Measurements from ENCODE around the gene VAC14.

Gene VAC14

GRCh38 chr16:70779361-70779760, 21.6 kb downstream of the VAC14 start:
- Histone ChIP-seq H3K36me3 (ENCODE audit: insufficient read depth, low read length) (peaks cover 56% of the 10 kb centered on the region), H3K4me1 (ENCODE audit: insufficient read depth, low read length) (no peaks in the 10 kb centered on the region), H2AFZ (ENCODE audit: low read depth, low read length) (no peak overlapping the region), H3K9me3 (ENCODE audit: low read length) (peaks cover 9% of the 10 kb centered on the region), H3K27me3 (ENCODE audit: insufficient read depth, low read length) (no peaks in the 10 kb centered on the region), H3K4me3 (ENCODE audit: low read length) (no peak overlapping the region)

- no peak overlapping the region for H3K4me3 ChIP-seq (ENCODE audit: low read length)
- no peaks in the 10 kb centered on the region for H3K27me3 ChIP-seq (ENCODE audit: insufficient read depth, low read length)
- H3K4me1 ChIP-seq (ENCODE audit: insufficient read depth, low read length): no peaks in the 10 kb centered on the region
- H3K36me3 ChIP-seq (ENCODE audit: insufficient read depth, low read length): peaks cover 52% of the 10 kb centered on the region
- H3K9me3 ChIP-seq (ENCODE audit: low read length): peaks cover 9% of the 10 kb centered on the region
- no peak overlapping the region for H2AFZ ChIP-seq (ENCODE audit: low read depth, low read length)
These were observed 22.1 kb downstream of the VAC14 start for GRCh38 chr16:70778901-70779309.

- Histone ChIP-seq H3K9me3 (ENCODE audit: low read length) (peaks cover 9% of the 10 kb centered on the region), H3K36me3 (ENCODE audit: insufficient read depth, low read length) (peaks cover 44% of the 10 kb centered on the region), H3K4me3 (ENCODE audit: low read length) (no peak overlapping the region), H2AFZ (ENCODE audit: low read depth, low read length) (no peak overlapping the region), H3K4me1 (ENCODE audit: insufficient read depth, low read length) (no peaks in the 10 kb centered on the region), H3K27me3 (ENCODE audit: insufficient read depth, low read length) (no peaks in the 10 kb centered on the region)
These were observed 23.0 kb downstream of the VAC14 start for GRCh38 chr16:70777973-70778406.

GRCh38 chr16:70777496-70777895, 23.5 kb downstream of the VAC14 start:
- H3K36me3 ChIP-seq (ENCODE audit: insufficient read depth, low read length): peaks cover 44% of the 10 kb centered on the region
- no peak overlapping the region for H3K4me3 ChIP-seq (ENCODE audit: low read length)
- H3K4me1 ChIP-seq (ENCODE audit: insufficient read depth, low read length): no peaks in the 10 kb centered on the region
- H2AFZ ChIP-seq (ENCODE audit: low read depth, low read length): no peak overlapping the region
- H3K9me3 ChIP-seq (ENCODE audit: low read length): peaks cover 9% of the 10 kb centered on the region
- H3K27me3 ChIP-seq (ENCODE audit: insufficient read depth, low read length): no peaks in the 10 kb centered on the region

GRCh38 chr16:70775399-70775798, 25.6 kb downstream of the VAC14 start:
- H2AFZ ChIP-seq (ENCODE audit: low read depth, low read length): no peak overlapping the region
- H3K4me3 ChIP-seq (ENCODE audit: low read length): no peak overlapping the region
- no peaks in the 10 kb centered on the region for H3K4me1 ChIP-seq (ENCODE audit: insufficient read depth, low read length)
- no peaks in the 10 kb centered on the region for H3K27me3 ChIP-seq (ENCODE audit: insufficient read depth, low read length)
- H3K36me3 ChIP-seq (ENCODE audit: insufficient read depth, low read length): peaks cover 37% of the 10 kb centered on the region
- H3K9me3 ChIP-seq (ENCODE audit: low read length): no peaks in the 10 kb centered on the region

GRCh38 chr16:70774261-70774660, 26.7 kb downstream of the VAC14 start:
- Histone ChIP-seq H3K9me3 (ENCODE audit: low read length) (no peaks in the 10 kb centered on the region), H3K36me3 (ENCODE audit: insufficient read depth, low read length) (peaks cover 35% of the 10 kb centered on the region), H3K4me3 (ENCODE audit: low read length) (no peak overlapping the region), H3K4me1 (ENCODE audit: insufficient read depth, low read length) (no peaks in the 10 kb centered on the region), H3K27me3 (ENCODE audit: insufficient read depth, low read length) (no peaks in the 10 kb centered on the region), H2AFZ (ENCODE audit: low read depth, low read length) (no peak overlapping the region)

- H3K4me3 ChIP-seq (ENCODE audit: low read length): no peak overlapping the region
- no peaks in the 10 kb centered on the region for H3K4me1 ChIP-seq (ENCODE audit: insufficient read depth, low read length)
- peaks cover 28% of the 10 kb centered on the region for H3K36me3 ChIP-seq (ENCODE audit: insufficient read depth, low read length)
- no peak overlapping the region for H2AFZ ChIP-seq (ENCODE audit: low read depth, low read length)
- H3K9me3 ChIP-seq (ENCODE audit: low read length): no peaks in the 10 kb centered on the region
- H3K27me3 ChIP-seq (ENCODE audit: insufficient read depth, low read length): no peaks in the 10 kb centered on the region
These were observed 28.5 kb downstream of the VAC14 start for GRCh38 chr16:70772493-70772892.

GRCh38 chr16:70770626-70771552, 30.1 kb downstream of the VAC14 start:
- H3K9me3 ChIP-seq (ENCODE audit: low read length): no peaks in the 10 kb centered on the region
- H3K4me3 ChIP-seq (ENCODE audit: low read length): no peak overlapping the region
- H3K27me3 ChIP-seq (ENCODE audit: insufficient read depth, low read length): no peaks in the 10 kb centered on the region
- H2AFZ ChIP-seq (ENCODE audit: low read depth, low read length): no peak overlapping the region
- H3K36me3 ChIP-seq (ENCODE audit: insufficient read depth, low read length): peaks cover 30% of the 10 kb centered on the region
- H3K4me1 ChIP-seq (ENCODE audit: insufficient read depth, low read length): no peaks in the 10 kb centered on the region

GRCh38 chr16:70770291-70770625, 30.7 kb downstream of the VAC14 start:
- Histone ChIP-seq H2AFZ (ENCODE audit: low read depth, low read length) (no peak overlapping the region), H3K9me3 (ENCODE audit: low read length) (no peaks in the 10 kb centered on the region), H3K4me3 (ENCODE audit: low read length) (no peak overlapping the region), H3K36me3 (ENCODE audit: insufficient read depth, low read length) (peaks cover 30% of the 10 kb centered on the region), H3K27me3 (ENCODE audit: insufficient read depth, low read length) (no peaks in the 10 kb centered on the region), H3K4me1 (ENCODE audit: insufficient read depth, low read length) (no peaks in the 10 kb centered on the region)

- no peak overlapping the region for H2AFZ ChIP-seq (ENCODE audit: low read depth, low read length)
- no peaks in the 10 kb centered on the region for H3K4me1 ChIP-seq (ENCODE audit: insufficient read depth, low read length)
- no peaks in the 10 kb centered on the region for H3K9me3 ChIP-seq (ENCODE audit: low read length)
- H3K27me3 ChIP-seq (ENCODE audit: insufficient read depth, low read length): no peaks in the 10 kb centered on the region
- no peak overlapping the region for H3K4me3 ChIP-seq (ENCODE audit: low read length)
- H3K36me3 ChIP-seq (ENCODE audit: insufficient read depth, low read length): peaks cover 30% of the 10 kb centered on the region
These were observed 31.2 kb downstream of the VAC14 start for GRCh38 chr16:70769761-70770160.

- H3K36me3 ChIP-seq (ENCODE audit: insufficient read depth, low read length): peaks cover 31% of the 10 kb centered on the region
- H3K27me3 ChIP-seq (ENCODE audit: insufficient read depth, low read length): no peaks in the 10 kb centered on the region
- no peaks in the 10 kb centered on the region for H3K9me3 ChIP-seq (ENCODE audit: low read length)
- H2AFZ ChIP-seq (ENCODE audit: low read depth, low read length): no peak overlapping the region
- no peaks in the 10 kb centered on the region for H3K4me1 ChIP-seq (ENCODE audit: insufficient read depth, low read length)
- H3K4me3 ChIP-seq (ENCODE audit: low read length): no peak overlapping the region
These were observed 31.8 kb downstream of the VAC14 start for GRCh38 chr16:70769131-70769530.

GRCh38 chr16:70768203-70768580, 32.8 kb downstream of the VAC14 start:
- peaks cover 35% of the 10 kb centered on the region for H3K36me3 ChIP-seq (ENCODE audit: insufficient read depth, low read length)
- no peak overlapping the region for H2AFZ ChIP-seq (ENCODE audit: low read depth, low read length)
- H3K9me3 ChIP-seq (ENCODE audit: low read length): no peaks in the 10 kb centered on the region
- H3K27me3 ChIP-seq (ENCODE audit: insufficient read depth, low read length): no peaks in the 10 kb centered on the region
- no peaks in the 10 kb centered on the region for H3K4me1 ChIP-seq (ENCODE audit: insufficient read depth, low read length)
- H3K4me3 ChIP-seq (ENCODE audit: low read length): no peak overlapping the region

- Histone ChIP-seq H3K9me3 (ENCODE audit: low read length) (no peaks in the 10 kb centered on the region), H3K27me3 (ENCODE audit: insufficient read depth, low read length) (no peaks in the 10 kb centered on the region), H3K36me3 (ENCODE audit: insufficient read depth, low read length) (peaks cover 36% of the 10 kb centered on the region), H3K4me3 (ENCODE audit: low read length) (no peak overlapping the region), H3K4me1 (ENCODE audit: insufficient read depth, low read length) (no peaks in the 10 kb centered on the region), H2AFZ (ENCODE audit: low read depth, low read length) (no peak overlapping the region)
These were observed 33.4 kb downstream of the VAC14 start for GRCh38 chr16:70767377-70768202.
